PC-9 (cell line): Measurements from ENCODE around the gene MCC. TPM values are rescaled to one million over a fixed set of nuclear protein-coding genes. Genes with fewer than 3 reads are reported as not detected.

Experiments used
- BruUV-seq: library from RNA; stranded (reverse); fragments of 400-500 nt; replicated peaks from 2 replicates; lab custom pipeline; 2021; lab: Mats Ljungman, UMichigan
- CTCF ChIA-PET: fragments of 300-600 bp; sonication (Branson Sonifier 250); formaldehyde crosslinking; loops from one replicate; lab custom pipeline; 2022; ENCODE audit warnings: antibody characterized with exemption; lab: Charles Lee
- POLR2A ChIA-PET: fragments of 300-600 bp; sonication (Branson Sonifier 250); formaldehyde crosslinking; loops from one replicate; lab custom pipeline; 2022; ENCODE audit warnings: antibody characterized with exemption; ENCODE audit not compliant: unreplicated experiment; lab: Charles Lee
- DNase-seq, 2 experiments: peaks; one replicate each; pipeline versions ENCODE4 v3.0.0 to v3.0.0-alpha.2; 2015 to 2022; ENCODE audit warnings: mixed read lengths in 1 of 2
- H2AFZ ChIP-seq: fragments of 200-600 bp; sonication (generic); 2 replicates; pipeline ENCODE4 v1.8.1; 2017; ENCODE audit warnings: antibody characterized with exemption
- H3F3A ChIP-seq: fragments of 200-600 bp; sonication (generic); 2 replicates; pipeline ENCODE4 v1.8.1; 2017; ENCODE audit warnings: antibody characterized with exemption, mild to moderate bottlenecking, low read depth; ENCODE audit not compliant: insufficient read depth
- H3K27ac ChIP-seq: fragments of 200-600 bp; sonication (generic); 2 replicates; pipeline ENCODE4 v1.6.1; 2016; ENCODE audit warnings: mixed run types
- H3K27me3 ChIP-seq: fragments of 200-600 bp; sonication (generic); 2 replicates; pipeline ENCODE4 v1.6.1; 2016; ENCODE audit warnings: low read depth, mixed run types; ENCODE audit not compliant: insufficient read depth
- H3K36me3 ChIP-seq: fragments of 200-600 bp; sonication (generic); 2 replicates; pipeline ENCODE4 v1.6.1; 2016; ENCODE audit warnings: low read depth, mixed run types
- H3K4me1 ChIP-seq: fragments of 200-600 bp; sonication (generic); replicated peaks from 2 replicates; pipeline ENCODE4 v1.6.1; 2016; ENCODE audit warnings: mixed run types; ENCODE audit not compliant: insufficient read depth
- H3K4me2 ChIP-seq: fragments of 200-600 bp; sonication (generic); 2 replicates; pipeline ENCODE4 v1.6.1; 2017; ENCODE audit warnings: mixed run types
- H3K4me3 ChIP-seq: fragments of 200-600 bp; sonication (generic); 2 replicates; pipeline ENCODE4 v1.6.1; 2016; ENCODE audit warnings: mixed run types
- H3K79me2 ChIP-seq: fragments of 200-600 bp; sonication (generic); 2 replicates; pipeline ENCODE4 v1.6.1; 2017; ENCODE audit warnings: low read depth, mixed run types
- H3K9me2 ChIP-seq: fragments of 200-600 bp; sonication (generic); 2 replicates; pipeline ENCODE4 v1.8.1; 2017; ENCODE audit warnings: mild to moderate bottlenecking; ENCODE audit not compliant: insufficient read depth
- H3K9me3 ChIP-seq: fragments of 200-600 bp; sonication (generic); 2 replicates; pipeline ENCODE4 v1.8.1; 2016; ENCODE audit warnings: low read depth; ENCODE audit not compliant: insufficient read depth
- H4K20me1 ChIP-seq: fragments of 200-600 bp; sonication (generic); 2 replicates; pipeline ENCODE4 v1.8.1; 2017; ENCODE audit not compliant: insufficient read depth
- EZH2 ChIP-seq: fragments of 200-600 bp; sonication (generic); IDR thresholded peaks from 2 replicates; pipeline ENCODE4 v1.8.0; 2017; ENCODE audit warnings: antibody characterized with exemption, low read depth
- intact Hi-C: fragments of 100-400 bp; cut with micrococcal nuclease; formaldehyde crosslinking; loops from one replicate; pipeline ENCODE4 v1.10.0; 2022; ENCODE audit not compliant: unreplicated experiment
- total RNA-seq: library from RNA; stranded (reverse); gene quantifications from 2 replicates; pipeline ENCODE4 v1.2.3, GENCODE V29; 2021
- TF ChIP-seq, protein P1 (sequence below): fragments of 200-600 bp; sonication (generic); conservative IDR thresholded peaks from 2 replicates; pipeline ENCODE4 v1.6.1; 2017; ENCODE audit warnings: mixed run types, antibody characterized with exemption, mild to moderate bottlenecking, moderate library complexity

The MCC gene
- total RNA-seq, 1 experiment from 2014 or later: 2.5 TPM

DNA sequence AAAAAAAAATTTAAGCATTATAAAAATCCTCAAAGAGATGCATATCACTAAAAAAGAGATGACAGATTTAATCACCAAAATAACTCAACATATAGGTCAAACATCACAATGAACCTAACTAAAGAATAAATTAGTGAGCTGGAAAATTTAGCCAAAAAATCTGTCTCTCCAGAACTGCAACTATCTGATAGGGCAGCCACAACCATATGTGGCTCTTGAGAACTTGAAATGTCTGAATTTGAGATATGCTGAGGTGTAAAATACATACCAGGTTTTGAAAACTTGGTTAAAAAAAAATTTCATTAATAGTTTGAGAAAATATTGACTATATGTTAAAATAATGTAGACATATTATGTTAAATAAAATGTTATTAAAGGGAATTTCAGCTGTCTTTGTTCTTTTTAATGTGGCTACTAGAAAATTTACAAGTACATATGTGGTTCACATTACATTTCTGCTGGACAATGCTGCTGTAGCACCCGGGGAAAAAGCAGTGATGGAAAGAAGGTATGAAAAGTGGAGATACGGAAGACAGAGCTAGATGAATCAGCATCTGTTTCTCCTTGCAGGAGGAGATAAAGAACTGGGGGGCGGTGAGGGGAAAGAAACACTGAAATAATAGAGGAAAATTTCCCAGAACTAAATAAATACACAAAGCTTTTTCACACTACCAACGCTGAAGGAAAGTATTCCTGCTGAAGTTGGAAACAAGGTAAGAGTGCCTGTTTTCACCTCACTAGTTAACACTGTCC, 445.6 kb downstream of the MCC start:
- H3K9me2 ChIP-seq: no peaks in the 10 kb centered on the region
- BruUV-seq: no TSS peak
- H3K27ac ChIP-seq: no peak overlapping the region
- ChIA-PET POLR2A (no interaction called here), CTCF (no interaction called here)
- no peaks in the 10 kb centered on the region for H3K27me3 ChIP-seq
- H3K4me3 ChIP-seq: no peak overlapping the region
- no peaks in the 10 kb centered on the region for H3K36me3 ChIP-seq
- intact Hi-C loops: no loop called here
- H3F3A ChIP-seq: no peaks in the 10 kb centered on the region
- TF ChIP-seq, protein P1, sequence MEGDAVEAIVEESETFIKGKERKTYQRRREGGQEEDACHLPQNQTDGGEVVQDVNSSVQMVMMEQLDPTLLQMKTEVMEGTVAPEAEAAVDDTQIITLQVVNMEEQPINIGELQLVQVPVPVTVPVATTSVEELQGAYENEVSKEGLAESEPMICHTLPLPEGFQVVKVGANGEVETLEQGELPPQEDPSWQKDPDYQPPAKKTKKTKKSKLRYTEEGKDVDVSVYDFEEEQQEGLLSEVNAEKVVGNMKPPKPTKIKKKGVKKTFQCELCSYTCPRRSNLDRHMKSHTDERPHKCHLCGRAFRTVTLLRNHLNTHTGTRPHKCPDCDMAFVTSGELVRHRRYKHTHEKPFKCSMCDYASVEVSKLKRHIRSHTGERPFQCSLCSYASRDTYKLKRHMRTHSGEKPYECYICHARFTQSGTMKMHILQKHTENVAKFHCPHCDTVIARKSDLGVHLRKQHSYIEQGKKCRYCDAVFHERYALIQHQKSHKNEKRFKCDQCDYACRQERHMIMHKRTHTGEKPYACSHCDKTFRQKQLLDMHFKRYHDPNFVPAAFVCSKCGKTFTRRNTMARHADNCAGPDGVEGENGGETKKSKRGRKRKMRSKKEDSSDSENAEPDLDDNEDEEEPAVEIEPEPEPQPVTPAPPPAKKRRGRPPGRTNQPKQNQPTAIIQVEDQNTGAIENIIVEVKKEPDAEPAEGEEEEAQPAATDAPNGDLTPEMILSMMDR: no peak
- no peak for TF ChIP-seq EZH2
- H3K4me1 ChIP-seq: 0 out of 2 replicates have a peak, but pooled peaks cover 3% of the 10 kb centered on the region
- no peaks in the 10 kb centered on the region for H3K9me3 ChIP-seq
- no peak for DNase-seq
- H4K20me1 ChIP-seq: no peaks in the 10 kb centered on the region
- no peak overlapping the region for H2AFZ ChIP-seq
- H3K79me2 ChIP-seq: no peaks in the 10 kb centered on the region
- no peak overlapping the region for H3K4me2 ChIP-seq

GRCh38 chr5:113040672-113041260, 447.5 kb downstream of the MCC start:
- TF ChIP-seq, protein P1: no peak
- no peak for TF ChIP-seq EZH2
- H3K79me2 ChIP-seq: no peaks in the 10 kb centered on the region
- no peaks in the 10 kb centered on the region for H4K20me1 ChIP-seq
- H2AFZ ChIP-seq: no peak overlapping the region
- no peak overlapping the region for H3K4me2 ChIP-seq
- no peaks in the 10 kb centered on the region for H3F3A ChIP-seq
- BruUV-seq: no TSS peak
- H3K27ac ChIP-seq: no peak overlapping the region
- H3K4me3 ChIP-seq: no peak overlapping the region
- intact Hi-C loops: no loop called here
- no peaks in the 10 kb centered on the region for H3K27me3 ChIP-seq
- ChIA-PET CTCF (no interaction called here), POLR2A (interaction anchor here (0.6 kb wide), 1 partner anchor 473 kb away, joined by 4 read pairs; the partner anchor contains the start of gene YTHDC2)
- no peaks in the 10 kb centered on the region for H3K9me3 ChIP-seq
- H3K9me2 ChIP-seq: no peaks in the 10 kb centered on the region
- DNase-seq: no peak
- no peaks in the 10 kb centered on the region for H3K4me1 ChIP-seq
- H3K36me3 ChIP-seq: no peaks in the 10 kb centered on the region

DNA sequence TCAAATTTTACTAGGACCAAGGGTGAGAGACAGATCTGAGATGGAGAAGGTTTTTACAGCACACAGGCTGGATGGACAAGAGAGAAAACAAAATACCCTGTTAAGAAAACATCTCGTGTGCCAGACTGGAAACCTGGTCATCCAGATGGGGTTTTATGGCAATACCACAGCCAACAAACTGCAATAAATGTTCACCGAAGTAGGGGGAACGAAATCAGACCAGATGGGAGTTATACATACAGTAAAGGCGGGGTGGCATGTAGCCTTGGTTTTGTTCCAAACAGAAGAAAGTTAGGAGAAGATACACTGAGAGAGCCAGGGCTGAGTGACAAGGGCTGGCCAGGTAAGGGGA, 448.3 kb downstream of the MCC start:
- H2AFZ ChIP-seq: no peak overlapping the region
- H3K4me1 ChIP-seq: no peaks in the 10 kb centered on the region
- no peaks in the 10 kb centered on the region for H3K36me3 ChIP-seq
- CTCF ChIA-PET: no interaction called here
- BruUV-seq: no TSS peak
- no peak for DNase-seq
- H3K4me3 ChIP-seq: no peak overlapping the region
- H3K27me3 ChIP-seq: no peaks in the 10 kb centered on the region
- H3K79me2 ChIP-seq: no peaks in the 10 kb centered on the region
- H3K27ac ChIP-seq: no peak overlapping the region
- H4K20me1 ChIP-seq: no peaks in the 10 kb centered on the region
- no peak for TF ChIP-seq EZH2
- TF ChIP-seq, protein P1: no peak
- no peaks in the 10 kb centered on the region for H3K9me2 ChIP-seq
- no peak overlapping the region for H3K4me2 ChIP-seq
- H3K9me3 ChIP-seq: no peaks in the 10 kb centered on the region
- POLR2A ChIA-PET: no interaction called here
- no peaks in the 10 kb centered on the region for H3F3A ChIP-seq
- intact Hi-C loops: loop anchor here (2.0 kb wide), 1 partner anchor 43 kb away; no protein-coding TSS in a partner anchor
